Measurements from ENCODE around the gene LCE6A. TPM values are rescaled to one million over a fixed set of nuclear protein-coding genes. Genes with fewer than 3 reads are reported as not detected.

Gene LCE6A
- total and polyA plus RNA-seq, 2 experiments from 2014 or later = not detected

- H3K4me2 ChIP-seq = no peak overlapping the region
- H3K4me3 ChIP-seq = no peak overlapping the region
- DNase-seq (ENCODE audit: low spot score) = no peak
- no peaks in the 10 kb centered on the region for H3K9me2 ChIP-seq (replicated peaks; ENCODE audit: insufficient read depth)
- TF ChIP-seq CTCF (IDR thresholded peaks at IDR 0.05; ENCODE audit: poor library complexity) = no peak
- TF ChIP-seq EZH2 (IDR thresholded peaks at IDR 0.05; ENCODE audit: borderline replicate concordance) = no peak
- TF ChIP-seq EZH2phosphoT487 (IDR thresholded peaks at IDR 0.05; ENCODE audit: low read depth, severe bottlenecking, unreplicated experiment) = no peak
- no peaks in the 10 kb centered on the region for H3K4me1 ChIP-seq (ENCODE audit: insufficient read depth)
- no peak overlapping the region for H2AFZ ChIP-seq
- H3K36me3 ChIP-seq (replicated peaks; ENCODE audit: insufficient read depth, low read depth) = no peaks in the 10 kb centered on the region
- no peaks in the 10 kb centered on the region for H3K9me3 ChIP-seq (ENCODE audit: low read depth)
- H3K79me2 ChIP-seq = no peaks in the 10 kb centered on the region
- no peak overlapping the region for H3K27ac ChIP-seq
- H4K20me1 ChIP-seq (ENCODE audit: insufficient read depth, poor library complexity, severe bottlenecking) = no peaks in the 10 kb centered on the region
- H3K27me3 ChIP-seq = no peaks in the 10 kb centered on the region
Observed at GRCh38 chr1:152879559-152880198, 37.0 kb downstream of the LCE6A start.

- WGBS (ENCODE audit: low lambda C conversion rate, missing lambda C conversion rate) = 83% methylated on average over 4 of the region's 4 CpGs
- DNase-seq (ENCODE audit: low spot score) = no peak
- Histone ChIP-seq H3K9me3 (ENCODE audit: low read depth) (no peaks in the 10 kb centered on the region), H3K4me3 (no peak overlapping the region), H3K79me2 (no peaks in the 10 kb centered on the region), H3K27me3 (no peaks in the 10 kb centered on the region), H3K27ac (no peak overlapping the region), H2AFZ (no peak overlapping the region), H3K9me2 (replicated peaks; ENCODE audit: insufficient read depth) (no peaks in the 10 kb centered on the region), H4K20me1 (ENCODE audit: insufficient read depth, poor library complexity, severe bottlenecking) (no peaks in the 10 kb centered on the region), H3K36me3 (replicated peaks; ENCODE audit: insufficient read depth, low read depth) (no peaks in the 10 kb centered on the region), H3K4me2 (no peak overlapping the region), H3K4me1 (ENCODE audit: insufficient read depth) (no peaks in the 10 kb centered on the region)
- no peak for TF ChIP-seq EZH2phosphoT487 (IDR thresholded peaks at IDR 0.05; ENCODE audit: low read depth, severe bottlenecking, unreplicated experiment)
Observed at GRCh38 chr1:152880316-152880715, 37.7 kb downstream of the LCE6A start.

DNA sequence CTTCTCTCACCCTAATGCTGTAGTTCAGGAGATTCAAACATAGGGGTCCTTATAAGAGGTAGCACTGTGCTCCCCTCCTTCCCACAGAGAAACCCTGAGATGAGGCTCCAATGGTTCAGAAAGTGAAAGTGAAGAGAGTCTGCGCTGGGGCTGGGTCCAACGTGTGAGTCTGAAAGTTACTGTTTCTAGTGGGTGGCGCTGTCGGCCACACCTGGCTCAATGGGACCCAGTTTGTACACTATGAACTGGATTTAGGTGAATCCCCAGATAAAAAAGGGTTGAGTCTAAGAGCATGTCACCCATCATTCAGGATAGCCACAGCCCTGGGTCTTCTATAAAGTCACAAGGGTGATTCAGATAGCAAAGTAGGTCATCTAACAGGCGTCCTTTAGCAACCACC lies 38.3 kb downstream of the LCE6A start:
- no peak overlapping the region for H2AFZ ChIP-seq
- H3K36me3 ChIP-seq (replicated peaks; ENCODE audit: insufficient read depth, low read depth) = no peaks in the 10 kb centered on the region
- DNase-seq (ENCODE audit: low spot score) = no peak
- no peaks in the 10 kb centered on the region for H4K20me1 ChIP-seq (ENCODE audit: insufficient read depth, poor library complexity, severe bottlenecking)
- H3K4me1 ChIP-seq (ENCODE audit: insufficient read depth) = no peaks in the 10 kb centered on the region
- TF ChIP-seq EZH2 (IDR thresholded peaks at IDR 0.05; ENCODE audit: borderline replicate concordance) (no peak), CTCF (IDR thresholded peaks at IDR 0.05; ENCODE audit: poor library complexity) (no peak), EZH2phosphoT487 (IDR thresholded peaks at IDR 0.05; ENCODE audit: low read depth, severe bottlenecking, unreplicated experiment) (no peak)
- no peaks in the 10 kb centered on the region for H3K9me3 ChIP-seq (ENCODE audit: low read depth)
- H3K9me2 ChIP-seq (replicated peaks; ENCODE audit: insufficient read depth) = no peaks in the 10 kb centered on the region
- no peak overlapping the region for H3K4me3 ChIP-seq
- WGBS (ENCODE audit: low lambda C conversion rate, missing lambda C conversion rate) = 62% methylated on average over 5 of the region's 5 CpGs
- no peaks in the 10 kb centered on the region for H3K27me3 ChIP-seq
- no peak overlapping the region for H3K27ac ChIP-seq
- no peak overlapping the region for H3K4me2 ChIP-seq
- no peaks in the 10 kb centered on the region for H3K79me2 ChIP-seq

- Histone ChIP-seq H3K79me2 (no peaks in the 10 kb centered on the region), H3K4me1 (ENCODE audit: insufficient read depth) (no peaks in the 10 kb centered on the region), H4K20me1 (ENCODE audit: insufficient read depth, poor library complexity, severe bottlenecking) (no peaks in the 10 kb centered on the region), H3K4me2 (no peak overlapping the region), H3K9me3 (ENCODE audit: low read depth) (no peaks in the 10 kb centered on the region), H3K4me3 (no peak overlapping the region), H3K27ac (no peak overlapping the region), H3K36me3 (replicated peaks; ENCODE audit: insufficient read depth, low read depth) (no peaks in the 10 kb centered on the region), H3K27me3 (no peaks in the 10 kb centered on the region), H3K9me2 (replicated peaks; ENCODE audit: insufficient read depth) (no peaks in the 10 kb centered on the region), H2AFZ (no peak overlapping the region)
- TF ChIP-seq EZH2phosphoT487 (IDR thresholded peaks at IDR 0.05; ENCODE audit: low read depth, severe bottlenecking, unreplicated experiment) (no peak), CTCF (IDR thresholded peaks at IDR 0.05; ENCODE audit: poor library complexity) (no peak), EZH2 (IDR thresholded peaks at IDR 0.05; ENCODE audit: borderline replicate concordance) (no peak)
- no peak for DNase-seq (ENCODE audit: low spot score)
Observed at GRCh38 chr1:152884085-152884484, 41.4 kb downstream of the LCE6A start.
